Activated CD4-positive, alpha-beta T cell treated with anti-CD3 and anti-CD28 coated beads, Interleukin-2, amount 10 ng/mL, durations not matched to agents 7 days and 5 days (primary cell): ENCODE results near the gene IL2RG. TPM values are rescaled to one million over a fixed set of nuclear protein-coding genes. Genes with fewer than 3 reads are reported as not detected.
A peak's percentile ranks its signal among the peaks of the same experiment; 100 is the strongest.

Experiments used
- CTCF ChIA-PET: fragments of 350-600 bp; sonication (Branson Sonifier 250); formaldehyde crosslinking; loops from one replicate; lab custom pipeline; 2021; ENCODE audit warnings: antibody characterized with exemption; lab: Charles Lee
- POLR2A ChIA-PET: fragments of 350-600 bp; sonication (Branson Sonifier 250); formaldehyde crosslinking; loops from one replicate; lab custom pipeline; 2021; ENCODE audit warnings: antibody characterized with exemption; lab: Charles Lee
- DNase-seq: peaks from one replicate; pipeline ENCODE4 v3.0.0-alpha.2; 2020
- H3K27ac Mint-ChIP-seq: one replicate; pipeline ENCODE4 v1.8.0; 2021; ENCODE audit warnings: mild to moderate bottlenecking, moderate library complexity, mixed read lengths
- H3K27me3 Mint-ChIP-seq: one replicate; pipeline ENCODE4 v1.8.0; 2021; ENCODE audit warnings: mixed read lengths
- H3K36me3 Mint-ChIP-seq: one replicate; pipeline ENCODE4 v1.8.0; 2021; ENCODE audit warnings: low read depth, mixed read lengths
- H3K4me1 Mint-ChIP-seq: one replicate; pipeline ENCODE4 v1.8.0; 2021; ENCODE audit warnings: mixed read lengths
- H3K4me3 Mint-ChIP-seq: one replicate; pipeline ENCODE4 v1.8.0; 2021; ENCODE audit warnings: mild to moderate bottlenecking, moderate library complexity, mixed read lengths
- H3K9me3 Mint-ChIP-seq: one replicate; pipeline ENCODE4 v1.8.0; 2021; ENCODE audit warnings: mixed read lengths
- total RNA-seq, 2 experiments: library from RNA; stranded (reverse); gene quantifications; one replicate each; pipeline ENCODE4 v1.2.3, GENCODE V29; 2021

Gene IL2RG
- total RNA-seq, 2 experiments from 2014 or later: 447 to 523 TPM

GRCh38 chrX:71106427-71106826 is 5.0 kb downstream of the IL2RG start, which contains the start of gene CXorf65:
Gene CXorf65, minus strand, starts transcription at chrX:71106740. Its CDS starts 184 bp downstream, at chrX:71106556.
- H3K27me3 Mint-ChIP-seq: no peaks in the 10 kb centered on the region
- H3K27ac Mint-ChIP-seq: peak within 1 kb of the TSS; percentile 99
- no peak for DNase-seq
- H3K4me1 Mint-ChIP-seq: peaks cover 59% of the 10 kb centered on the region
- POLR2A ChIA-PET: no interaction called here
- H3K36me3 Mint-ChIP-seq: peaks cover 70% of the 10 kb centered on the region
- H3K4me3 Mint-ChIP-seq: peak within 1 kb of the TSS; percentile 98
- H3K9me3 Mint-ChIP-seq: no peaks in the 10 kb centered on the region
- CTCF ChIA-PET: interaction anchor here (1.5 kb wide), 1 partner anchor 12 kb away, joined by 4 read pairs; the partner anchor contains the start of gene MED12

GRCh38 chrX:71105628-71106027 is 5.7 kb downstream of the IL2RG start:
- peaks cover 65% of the 10 kb centered on the region for H3K4me1 Mint-ChIP-seq
- ChIA-PET POLR2A (no interaction called here), CTCF (no interaction called here)
- no peaks in the 10 kb centered on the region for H3K9me3 Mint-ChIP-seq
- H3K27me3 Mint-ChIP-seq: no peaks in the 10 kb centered on the region
- DNase-seq: peak; percentile 25
- peaks cover 63% of the 10 kb centered on the region for H3K36me3 Mint-ChIP-seq
- H3K27ac Mint-ChIP-seq: peak overlapping the region; percentile 88
- peak overlapping the region; percentile 63 for H3K4me3 Mint-ChIP-seq

GRCh38 chrX:71103110-71103983 is 8.0 kb downstream of the IL2RG start:
- ChIA-PET CTCF (interaction anchor here (0.6 to 0.9 kb wide), 2 partner anchors 9 kb away, joined by 3 to 5 read pairs; no protein-coding TSS in a partner anchor), POLR2A (interaction anchor here (0.5 kb wide), 1 partner anchor 23 kb away, joined by 3 read pairs; no protein-coding TSS in a partner anchor)
- H3K4me3 Mint-ChIP-seq: peak overlapping the region; percentile 75
- H3K27me3 Mint-ChIP-seq: no peaks in the 10 kb centered on the region
- H3K9me3 Mint-ChIP-seq: no peaks in the 10 kb centered on the region
- peaks cover 40% of the 10 kb centered on the region for H3K36me3 Mint-ChIP-seq
- peak overlapping the region; percentile 93 for H3K27ac Mint-ChIP-seq
- peak; percentile 61 for DNase-seq
- peaks cover 73% of the 10 kb centered on the region for H3K4me1 Mint-ChIP-seq

GRCh38 chrX:71102292-71102691 is 9.1 kb downstream of the IL2RG start:
- no peaks in the 10 kb centered on the region for H3K9me3 Mint-ChIP-seq
- no peak for DNase-seq
- POLR2A ChIA-PET: interaction anchor here (1.4 kb wide), 1 partner anchor 9 kb away, joined by 6 read pairs; the partner anchor contains the start of gene IL2RG
- no peak overlapping the region for H3K4me3 Mint-ChIP-seq
- CTCF ChIA-PET: interaction anchor here (0.9 to 4.1 kb wide), 4 partner anchors 9 to 27 kb away, joined by 3 to 15 read pairs (median 6); partner anchors contain the start of genes IL2RG and MED12
- H3K36me3 Mint-ChIP-seq: peaks cover 29% of the 10 kb centered on the region
- no peaks in the 10 kb centered on the region for H3K27me3 Mint-ChIP-seq
- H3K27ac Mint-ChIP-seq: peak overlapping the region; percentile 93
- H3K4me1 Mint-ChIP-seq: peaks cover 70% of the 10 kb centered on the region

GRCh38 chrX:71100581-71101505 is 10.5 kb downstream of the IL2RG start:
- no peaks in the 10 kb centered on the region for H3K9me3 Mint-ChIP-seq
- H3K4me3 Mint-ChIP-seq: no peak overlapping the region
- H3K27ac Mint-ChIP-seq: peak overlapping the region; percentile 54
- H3K4me1 Mint-ChIP-seq: peaks cover 63% of the 10 kb centered on the region
- CTCF ChIA-PET: interaction anchor here (0.6 to 4.1 kb wide), 8 partner anchors 9 to 227 kb away, joined by 3 to 15 read pairs (median 4); partner anchors contain the start of genes IL2RG and MED12
- H3K27me3 Mint-ChIP-seq: no peaks in the 10 kb centered on the region
- H3K36me3 Mint-ChIP-seq: peaks cover 16% of the 10 kb centered on the region
- POLR2A ChIA-PET: interaction anchor here (1.0 to 1.4 kb wide), 3 partner anchors 11 to 17 kb away, joined by 3 to 6 read pairs (median 3); partner anchors contain the start of gene IL2RG
- no peak for DNase-seq

- Mint-ChIP-seq H3K27me3 (no peaks in the 10 kb centered on the region), H3K4me1 (peaks cover 62% of the 10 kb centered on the region), H3K9me3 (no peaks in the 10 kb centered on the region), H3K4me3 (no peak overlapping the region), H3K36me3 (peaks cover 10% of the 10 kb centered on the region), H3K27ac (no peak overlapping the region)
- CTCF ChIA-PET: interaction anchor here (0.8 to 4.1 kb wide), 6 partner anchors 10 to 32 kb away, joined by 3 to 15 read pairs (median 3); partner anchors contain the start of gene MED12
- no peak for DNase-seq
- POLR2A ChIA-PET: no interaction called here
Observed at GRCh38 chrX:71099736-71100135, 11.6 kb downstream of the IL2RG start.

GRCh38 chrX:71098951-71099506 is 12.3 kb downstream of the IL2RG start:
- Mint-ChIP-seq H3K4me1 (peaks cover 59% of the 10 kb centered on the region), H3K27ac (no peak overlapping the region), H3K9me3 (no peaks in the 10 kb centered on the region), H3K36me3 (peaks cover 4% of the 10 kb centered on the region), H3K4me3 (no peak overlapping the region), H3K27me3 (no peaks in the 10 kb centered on the region)
- no peak for DNase-seq
- CTCF ChIA-PET: interaction anchor here (0.8 to 4.1 kb wide), 5 partner anchors 11 to 32 kb away, joined by 3 to 15 read pairs (median 3); partner anchors contain the start of gene MED12
- POLR2A ChIA-PET: no interaction called here

- no peak overlapping the region for H3K27ac Mint-ChIP-seq
- ChIA-PET POLR2A (no interaction called here), CTCF (no interaction called here)
- H3K4me3 Mint-ChIP-seq: no peak overlapping the region
- H3K9me3 Mint-ChIP-seq: no peaks in the 10 kb centered on the region
- DNase-seq: peak; percentile 80
- H3K4me1 Mint-ChIP-seq: peaks cover 52% of the 10 kb centered on the region
- no peaks in the 10 kb centered on the region for H3K27me3 Mint-ChIP-seq
- H3K36me3 Mint-ChIP-seq: no peaks in the 10 kb centered on the region
Observed at GRCh38 chrX:71098302-71098701, 13.1 kb downstream of the IL2RG start.

- H3K27me3 Mint-ChIP-seq: no peaks in the 10 kb centered on the region
- H3K27ac Mint-ChIP-seq: peak overlapping the region; percentile 96
- CTCF ChIA-PET: interaction anchor here (2.2 kb wide), 1 partner anchor 22 kb away, joined by 5 read pairs; the partner anchor contains the start of gene MED12
- DNase-seq: no peak
- H3K9me3 Mint-ChIP-seq: no peaks in the 10 kb centered on the region
- H3K4me3 Mint-ChIP-seq: peak overlapping the region; percentile 81
- POLR2A ChIA-PET: no interaction called here
- H3K36me3 Mint-ChIP-seq: no peaks in the 10 kb centered on the region
- peaks cover 38% of the 10 kb centered on the region for H3K4me1 Mint-ChIP-seq
Observed at GRCh38 chrX:71096760-71097032, 14.7 kb downstream of the IL2RG start.

- H3K27ac Mint-ChIP-seq: peak overlapping the region; percentile 96
- H3K4me3 Mint-ChIP-seq: peak overlapping the region; percentile 81
- DNase-seq: no peak
- H3K4me1 Mint-ChIP-seq: peaks cover 33% of the 10 kb centered on the region
- CTCF ChIA-PET: interaction anchor here (2.2 kb wide), 1 partner anchor 22 kb away, joined by 5 read pairs; the partner anchor contains the start of gene MED12
- no peaks in the 10 kb centered on the region for H3K27me3 Mint-ChIP-seq
- H3K36me3 Mint-ChIP-seq: no peaks in the 10 kb centered on the region
- H3K9me3 Mint-ChIP-seq: no peaks in the 10 kb centered on the region
- POLR2A ChIA-PET: no interaction called here
Observed at GRCh38 chrX:71095981-71096759, 15.2 kb downstream of the IL2RG start.

- CTCF ChIA-PET: interaction anchor here (2.2 kb wide), 1 partner anchor 23 kb away, joined by 5 read pairs; the partner anchor contains the start of gene MED12
- POLR2A ChIA-PET: no interaction called here
- no peaks in the 10 kb centered on the region for H3K36me3 Mint-ChIP-seq
Observed at GRCh38 chrX:71095555-71095980, 15.8 kb downstream of the IL2RG start, which contains the start of gene FOXO4. Gene FOXO4, plus strand, starts transcription at chrX:71095851. Its CDS starts 678 bp downstream, at chrX:71096529.

More at GRCh38 chrX:71095555-71095980, 15.8 kb downstream of the IL2RG start, which contains the start of gene FOXO4:
- Mint-ChIP-seq H3K4me1 (peaks cover 30% of the 10 kb centered on the region), H3K27ac (peak within 1 kb of the TSS; percentile 96), H3K4me3 (peak within 1 kb of the TSS; percentile 81), H3K9me3 (no peaks in the 10 kb centered on the region), H3K27me3 (no peaks in the 10 kb centered on the region)
- DNase-seq: peak; percentile 92
